Endothelial cell of umbilical vein (primary cell): ENCODE measurements around the gene ARID1B.

Source experiments
- CTCF ChIP-seq, 2 donors: IDR thresholded peaks; 1 replicate in 1 of 2; 2 replicates in 1 of 2; pipeline ENCODE4 v1.5.1; 2011; ENCODE audit warnings: low read length in 2 of 2, mild to moderate bottlenecking in 2 of 2, moderate library complexity in 2 of 2, control low read depth in 1 of 2, inconsistent platforms in 1 of 2, low read depth in 1 of 2; ENCODE audit not compliant: insufficient read depth in 1 of 2; ENCODE audit errors: extremely low read depth in 1 of 2
- EZH2 ChIP-seq: IDR thresholded peaks from 2 replicates; pipeline ENCODE4 v1.6.1; 2012; ENCODE audit warnings: borderline replicate concordance, low read depth, mild to moderate bottlenecking, moderate library complexity, low read length, inconsistent platforms; ENCODE audit not compliant: severe bottlenecking
- GATA2 ChIP-seq: IDR thresholded peaks from 2 replicates; pipeline ENCODE4 v1.7.0; 2011; ENCODE audit warnings: low read depth, mild to moderate bottlenecking, moderate library complexity, mixed read lengths, low read length; ENCODE audit not compliant: insufficient read length, insufficient read depth
- MYC ChIP-seq: IDR thresholded peaks from one replicate; pipeline ENCODE4 v1.6.1; 2011; ENCODE audit warnings: mild to moderate bottlenecking, low read depth, low read length
- POLR2A ChIP-seq: IDR thresholded peaks from 2 replicates; pipeline ENCODE4 v1.6.1; 2012; ENCODE audit warnings: low read depth, mild to moderate bottlenecking, control low read depth, low read length
- POLR2AphosphoS5 ChIP-seq: IDR thresholded peaks from 2 replicates; pipeline ENCODE4 v1.6.1; 2012; ENCODE audit warnings: low read depth, mild to moderate bottlenecking, control low read depth, low read length, moderate library complexity; ENCODE audit not compliant: insufficient read depth
- TF ChIP-seq, protein P1 (sequence below): IDR thresholded peaks from 2 replicates; pipeline ENCODE4 v1.6.1; 2011; ENCODE audit not compliant: insufficient read depth, insufficient read length

DNA sequence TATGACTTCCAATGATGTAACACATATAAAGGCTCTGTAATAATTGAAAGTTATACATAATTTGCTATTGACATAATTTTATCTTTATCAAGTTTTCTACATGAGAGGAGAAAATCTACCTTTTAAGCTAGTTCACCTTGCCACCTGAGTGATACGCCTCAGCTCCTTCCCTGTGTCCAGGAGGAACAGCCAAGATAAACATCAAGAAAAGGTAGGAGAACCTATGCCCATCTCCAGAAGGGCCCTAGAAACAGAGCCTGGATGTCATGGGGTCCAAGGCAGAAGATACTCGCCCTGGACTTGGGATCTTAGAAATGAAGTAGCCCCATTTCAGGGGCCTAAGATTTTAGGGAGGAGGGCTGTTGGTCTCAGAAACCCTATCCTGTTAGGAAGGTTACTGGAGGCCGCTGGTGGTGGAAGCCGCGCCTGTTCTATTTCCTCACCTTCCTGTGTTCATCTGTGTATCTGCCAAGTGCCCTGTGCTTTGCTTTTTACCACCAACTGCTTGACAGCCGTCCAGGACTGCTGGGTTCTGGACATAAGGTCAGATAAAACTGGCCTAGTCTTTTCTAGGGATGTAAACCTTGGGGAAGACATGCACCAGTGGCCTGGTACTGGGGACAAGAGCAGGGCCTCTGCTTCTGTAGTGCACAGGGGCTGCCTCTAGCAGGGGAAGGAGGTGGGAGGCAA lies 178.5 kb downstream of the ARID1B start:
- TF ChIP-seq POLR2AphosphoS5 (no peak), GATA2 (no peak), CTCF (IDR thresholded peaks at IDR 0.05; ENCODE audit: extremely low read depth in 1 of 2, insufficient read depth in 1 of 2, low read depth in 1 of 2, low read length in 2 of 2) (no peak), POLR2A (no peak), MYC (no peak), EZH2 (no peak)
- TF ChIP-seq, protein P1, sequence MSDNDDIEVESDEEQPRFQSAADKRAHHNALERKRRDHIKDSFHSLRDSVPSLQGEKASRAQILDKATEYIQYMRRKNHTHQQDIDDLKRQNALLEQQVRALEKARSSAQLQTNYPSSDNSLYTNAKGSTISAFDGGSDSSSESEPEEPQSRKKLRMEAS = no peak
